Fibroblast of skin of back (primary cell): ENCODE data around the gene GJB5.
"Not testable (repeated sequence)": the region's sequence is repeated elsewhere in the genome, so short reads cannot be mapped to it uniquely, and the experiment has no call there.

ENCODE experiments used
- DNase-seq: peaks from one replicate; pipeline ENCODE4 v3.0.0-alpha.2; 2013

GJB5 gene

DNA sequence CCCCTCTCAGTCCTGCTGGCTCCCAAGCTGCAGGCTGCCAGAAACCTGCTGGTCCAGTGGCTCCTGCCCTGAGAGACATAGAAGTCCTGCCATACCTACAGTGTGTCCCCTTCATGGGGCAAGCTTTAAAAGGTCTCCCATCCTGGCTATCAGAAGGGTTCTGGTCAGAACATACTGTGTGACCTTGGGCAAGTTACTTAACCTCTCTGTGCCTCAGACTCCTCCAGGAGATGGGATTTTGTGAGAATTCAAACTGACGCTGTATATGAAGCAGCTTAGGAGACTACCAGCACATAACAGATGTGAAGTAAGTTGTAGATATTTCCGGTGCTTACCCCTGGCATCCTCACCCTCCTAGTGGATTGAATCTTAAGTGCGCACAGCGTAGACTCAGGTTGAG is 8.7 kb upstream of the GJB5 start:
- DNase-seq: no peak

DNA sequence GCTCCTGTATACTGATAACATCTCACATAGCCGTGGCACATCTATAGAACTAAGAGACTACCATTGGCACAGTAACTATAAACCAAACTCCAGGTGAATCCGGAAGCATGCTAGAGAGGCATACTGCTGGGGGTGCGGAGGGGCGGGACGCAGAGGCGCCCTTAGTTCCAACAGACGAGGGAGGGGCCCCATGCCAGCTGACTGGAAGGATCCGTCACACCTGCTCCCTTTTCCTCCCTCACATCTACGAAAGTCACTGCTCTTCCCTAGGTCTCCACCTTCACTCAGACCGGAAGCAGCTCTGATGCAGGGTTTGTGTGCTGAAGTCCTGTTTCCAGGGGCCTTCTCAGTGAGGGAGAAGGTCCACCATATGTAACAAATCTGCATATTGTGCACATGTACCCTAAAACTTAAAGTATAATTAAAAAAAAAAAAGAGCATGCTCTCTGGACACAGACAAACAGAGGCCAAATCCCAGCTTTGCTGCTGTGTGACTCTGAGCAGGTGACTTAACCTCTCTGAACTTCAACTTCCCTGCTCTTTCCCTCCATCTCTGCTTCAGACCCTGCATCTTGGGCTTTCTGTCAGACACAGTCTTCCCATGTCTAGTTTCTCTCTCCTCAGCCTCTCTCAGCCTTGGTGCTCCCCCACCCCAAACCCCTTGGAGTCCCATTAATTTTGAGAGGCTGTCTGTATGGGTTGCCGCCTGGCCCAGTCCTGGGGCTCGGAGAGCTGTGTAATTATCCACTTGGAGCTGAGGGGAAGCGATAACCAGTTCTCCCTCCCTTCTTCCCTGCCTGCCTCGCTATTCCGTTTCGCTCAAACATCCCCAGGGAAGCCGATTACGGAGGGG is 7.8 kb upstream of the GJB5 start:
- DNase-seq: no peak

DNA sequence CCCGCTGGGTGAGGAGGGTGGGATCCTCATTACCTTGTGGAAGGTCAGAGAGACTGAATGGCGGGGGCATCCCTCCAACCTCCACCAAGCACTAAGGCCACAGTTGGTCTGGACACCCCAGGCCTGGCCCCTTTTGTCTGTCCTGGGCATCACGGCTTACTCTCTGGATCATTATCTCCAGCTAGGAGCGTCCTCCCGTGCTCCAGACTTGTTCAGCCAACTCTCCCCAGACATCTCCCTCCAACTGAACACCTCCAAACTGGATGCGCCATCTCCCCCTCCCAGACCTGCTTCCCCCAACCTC is 7.3 kb upstream of the GJB5 start:
- DNase-seq: no peak

DNA sequence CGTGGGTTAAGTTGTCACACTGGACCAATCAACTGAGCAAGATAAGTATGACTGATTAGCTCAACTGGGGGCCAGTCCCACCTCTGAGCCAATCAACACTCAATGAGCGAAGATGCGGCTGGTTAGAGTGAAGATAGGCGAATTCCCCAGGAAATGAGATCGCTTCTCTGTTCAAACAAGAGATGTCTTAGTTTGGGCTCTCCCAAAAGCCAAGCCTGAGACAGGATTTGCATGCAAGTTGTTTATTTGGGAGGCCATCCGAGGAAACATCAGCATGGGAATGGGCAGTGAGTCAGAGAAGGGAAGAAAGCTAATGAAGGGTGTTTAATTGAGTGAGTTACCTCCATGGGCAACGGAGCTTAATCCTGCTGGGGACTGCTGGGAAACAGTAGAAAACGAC is 4.9 kb upstream of the GJB5 start:
- no peak for DNase-seq

DNA sequence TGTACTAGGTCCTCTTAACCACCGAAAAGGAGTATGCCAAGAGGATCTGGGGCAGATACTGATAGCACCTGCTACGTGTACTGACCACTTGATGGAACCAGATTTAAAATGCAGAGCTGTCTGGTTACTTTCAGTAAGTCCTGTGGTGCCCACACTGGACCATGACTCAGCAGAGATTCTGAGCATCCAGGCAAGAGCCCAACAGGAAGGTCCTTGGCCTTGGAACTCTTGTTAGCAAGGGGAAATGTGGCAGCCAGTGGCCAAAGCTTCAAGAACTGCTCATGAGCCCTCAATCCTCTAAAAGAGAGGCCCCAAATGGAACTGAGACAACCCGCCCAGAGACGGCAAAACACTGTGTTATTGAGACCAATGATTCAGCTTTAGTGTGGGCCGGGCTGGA is 4.2 kb upstream of the GJB5 start:
- no peak for DNase-seq

DNA sequence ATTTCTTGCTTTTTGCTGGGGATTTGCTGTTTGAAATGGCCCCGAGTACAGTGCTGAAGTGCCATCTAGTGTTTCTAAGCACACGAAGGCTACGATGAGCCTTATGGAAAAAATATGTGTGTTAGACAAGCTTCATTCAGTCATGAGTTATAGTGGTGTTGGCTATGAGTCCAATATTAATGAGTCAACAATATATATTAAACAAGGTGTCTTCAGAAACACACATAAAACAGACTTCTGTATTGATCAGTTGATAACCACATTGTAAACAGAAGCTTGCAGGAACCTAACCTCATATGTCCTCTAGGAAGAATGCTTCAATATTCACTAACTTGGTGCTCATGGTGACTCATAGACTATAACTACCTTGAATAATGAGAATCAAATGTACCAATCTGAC is 1.7 kb upstream of the GJB5 start:
- no peak for DNase-seq

DNA sequence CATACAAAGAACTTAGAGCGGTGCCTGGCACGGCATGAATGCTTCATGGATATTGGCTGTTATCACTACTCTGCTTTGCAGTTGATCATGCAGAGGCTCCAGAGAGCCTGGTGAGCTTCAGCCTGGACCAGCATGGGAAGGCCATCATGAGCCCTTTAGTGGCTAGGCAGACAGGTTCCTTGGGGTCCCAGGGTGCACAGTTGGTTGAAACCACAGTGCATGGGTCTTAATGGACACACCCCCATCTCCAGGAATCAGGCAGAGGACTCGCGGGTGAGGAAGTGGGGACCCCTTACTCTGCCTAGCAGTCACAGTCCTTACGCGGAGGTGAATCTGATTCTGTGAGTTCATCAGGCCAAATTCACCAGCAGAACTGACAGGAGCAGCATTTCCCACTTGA is 1.1 kb downstream of the GJB5 start:
- no peak for DNase-seq

DNA sequence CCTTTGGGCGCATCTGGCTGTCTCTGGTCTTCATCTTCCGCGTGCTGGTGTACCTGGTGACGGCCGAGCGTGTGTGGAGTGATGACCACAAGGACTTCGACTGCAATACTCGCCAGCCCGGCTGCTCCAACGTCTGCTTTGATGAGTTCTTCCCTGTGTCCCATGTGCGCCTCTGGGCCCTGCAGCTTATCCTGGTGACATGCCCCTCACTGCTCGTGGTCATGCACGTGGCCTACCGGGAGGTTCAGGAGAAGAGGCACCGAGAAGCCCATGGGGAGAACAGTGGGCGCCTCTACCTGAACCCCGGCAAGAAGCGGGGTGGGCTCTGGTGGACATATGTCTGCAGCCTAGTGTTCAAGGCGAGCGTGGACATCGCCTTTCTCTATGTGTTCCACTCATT is 2.5 kb downstream of the GJB5 start:
- no peak for DNase-seq

DNA sequence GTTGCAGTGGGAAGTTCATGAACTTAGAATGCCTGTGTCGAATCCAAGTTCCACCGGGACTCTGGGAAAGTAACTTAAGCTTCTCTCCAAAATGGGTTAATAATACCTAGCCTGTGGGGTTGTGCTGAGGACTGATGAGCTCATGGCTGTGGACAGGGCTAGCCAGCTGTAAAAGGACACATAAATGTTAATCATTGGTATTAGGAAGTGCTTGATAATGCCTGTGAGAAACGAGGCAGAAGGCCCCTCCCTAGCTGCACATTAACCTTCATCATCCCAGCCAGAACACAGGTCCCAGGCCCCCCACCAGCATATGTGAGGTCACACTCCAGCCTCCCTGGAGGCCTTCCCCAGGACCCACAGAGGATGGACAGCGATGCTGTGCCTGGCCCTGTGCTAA is 3.9 kb downstream of the GJB5 start:
- DNase-seq: no peak

DNA sequence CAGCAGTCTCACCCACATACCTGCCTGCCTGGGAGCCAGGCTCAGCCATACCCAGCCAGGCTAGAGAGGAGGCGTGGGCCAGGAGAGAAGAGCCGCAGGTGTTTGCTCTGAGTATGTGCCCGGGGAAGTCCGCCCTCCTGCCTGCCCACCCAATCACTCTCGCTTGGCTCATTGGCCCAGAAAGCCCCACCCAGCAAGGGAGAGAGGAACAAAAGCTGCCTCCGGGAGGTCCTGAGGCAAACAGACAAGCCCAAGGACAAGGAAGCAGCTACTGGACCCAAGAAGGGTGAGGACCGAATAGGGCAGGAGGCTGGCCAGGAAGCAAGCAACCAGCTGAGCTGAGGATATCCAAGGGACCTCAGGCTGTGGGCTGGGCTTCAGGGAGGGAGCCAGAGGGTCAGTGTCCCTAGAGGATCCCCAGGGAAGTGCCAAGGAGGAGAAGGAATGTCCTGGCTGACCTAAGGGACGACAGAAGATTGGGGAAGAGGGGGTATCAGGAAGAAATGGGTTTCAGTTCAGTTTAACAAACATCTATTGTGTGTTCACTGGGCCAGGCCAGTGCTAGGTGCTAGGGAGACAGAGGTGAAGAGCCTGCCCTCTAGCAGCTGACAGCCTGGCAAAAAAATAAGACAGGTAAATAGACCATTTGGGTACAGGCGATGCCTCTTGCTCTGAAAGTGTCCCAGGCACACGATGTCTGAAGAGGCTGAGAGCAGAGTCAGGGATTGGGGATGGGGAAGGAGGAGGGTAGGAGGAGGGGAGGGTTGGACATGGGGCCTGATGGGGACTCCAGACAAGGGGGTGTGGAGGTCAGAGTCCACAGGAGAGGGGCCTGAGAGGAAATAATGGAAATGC is 4.9 kb downstream of the GJB5 start, which contains the start of gene GJB4:
GJB4 (plus strand) TSS at position 238 of the 855 bp plus-strand sequence. CDS start 1,515 bp downstream, outside the sequence.
- DNase-seq: no peak

DNA sequence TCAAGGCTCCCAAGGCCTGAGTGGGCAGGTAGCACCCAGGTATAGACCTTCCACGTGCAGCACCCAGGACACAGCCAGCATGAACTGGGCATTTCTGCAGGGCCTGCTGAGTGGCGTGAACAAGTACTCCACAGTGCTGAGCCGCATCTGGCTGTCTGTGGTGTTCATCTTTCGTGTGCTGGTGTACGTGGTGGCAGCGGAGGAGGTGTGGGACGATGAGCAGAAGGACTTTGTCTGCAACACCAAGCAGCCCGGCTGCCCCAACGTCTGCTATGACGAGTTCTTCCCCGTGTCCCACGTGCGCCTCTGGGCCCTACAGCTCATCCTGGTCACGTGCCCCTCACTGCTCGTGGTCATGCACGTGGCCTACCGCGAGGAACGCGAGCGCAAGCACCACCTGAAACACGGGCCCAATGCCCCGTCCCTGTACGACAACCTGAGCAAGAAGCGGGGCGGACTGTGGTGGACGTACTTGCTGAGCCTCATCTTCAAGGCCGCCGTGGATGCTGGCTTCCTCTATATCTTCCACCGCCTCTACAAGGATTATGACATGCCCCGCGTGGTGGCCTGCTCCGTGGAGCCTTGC is 6.4 kb downstream of the GJB5 start:
- DNase-seq: no peak

DNA sequence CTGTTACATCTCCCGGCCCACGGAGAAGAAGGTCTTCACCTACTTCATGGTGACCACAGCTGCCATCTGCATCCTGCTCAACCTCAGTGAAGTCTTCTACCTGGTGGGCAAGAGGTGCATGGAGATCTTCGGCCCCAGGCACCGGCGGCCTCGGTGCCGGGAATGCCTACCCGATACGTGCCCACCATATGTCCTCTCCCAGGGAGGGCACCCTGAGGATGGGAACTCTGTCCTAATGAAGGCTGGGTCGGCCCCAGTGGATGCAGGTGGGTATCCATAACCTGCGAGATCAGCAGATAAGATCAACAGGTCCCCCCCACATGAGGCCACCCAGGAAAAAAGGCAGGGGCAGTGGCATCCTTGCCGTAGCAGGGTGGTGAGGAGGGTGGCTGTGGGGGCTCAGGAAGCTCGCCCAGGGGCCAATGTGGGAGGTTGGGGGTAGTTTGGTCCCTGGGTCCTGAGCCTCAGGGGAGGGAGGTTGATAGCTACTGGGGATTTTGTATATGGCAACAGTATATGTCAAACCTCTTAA is 7.0 kb downstream of the GJB5 start:
- DNase-seq: no peak

DNA sequence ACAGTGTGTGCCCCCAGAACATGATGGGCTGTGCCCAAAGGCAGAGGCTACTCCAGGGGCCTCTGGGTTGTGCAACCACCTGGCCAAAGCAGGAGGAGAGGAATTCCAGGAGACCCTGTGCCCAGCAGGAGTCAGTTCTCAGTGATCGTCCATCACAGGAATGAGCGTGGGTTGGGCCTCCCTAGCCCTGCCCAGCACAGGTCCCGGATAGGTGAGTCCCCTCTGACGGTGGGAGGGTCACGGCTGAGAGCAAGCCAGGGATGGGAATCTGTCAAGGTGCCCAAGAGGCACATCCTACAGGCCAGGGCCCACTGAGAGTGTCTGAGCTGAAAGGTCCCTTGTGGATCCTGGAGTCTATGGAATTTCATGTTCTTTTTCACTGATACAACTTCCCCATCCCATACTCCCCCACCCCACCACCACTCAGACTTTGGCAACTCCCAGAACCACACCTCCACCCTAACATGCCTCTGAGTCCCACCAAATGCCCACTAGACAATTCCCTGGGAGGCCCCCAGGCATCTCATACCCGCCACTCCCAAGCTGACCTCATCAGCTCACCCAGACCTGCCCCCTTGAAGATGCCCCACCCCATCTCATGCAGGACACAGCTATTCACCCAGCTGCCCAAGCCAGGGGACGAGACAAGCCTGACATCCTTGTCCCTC is 7.8 kb downstream of the GJB5 start:
- no peak for DNase-seq

DNA sequence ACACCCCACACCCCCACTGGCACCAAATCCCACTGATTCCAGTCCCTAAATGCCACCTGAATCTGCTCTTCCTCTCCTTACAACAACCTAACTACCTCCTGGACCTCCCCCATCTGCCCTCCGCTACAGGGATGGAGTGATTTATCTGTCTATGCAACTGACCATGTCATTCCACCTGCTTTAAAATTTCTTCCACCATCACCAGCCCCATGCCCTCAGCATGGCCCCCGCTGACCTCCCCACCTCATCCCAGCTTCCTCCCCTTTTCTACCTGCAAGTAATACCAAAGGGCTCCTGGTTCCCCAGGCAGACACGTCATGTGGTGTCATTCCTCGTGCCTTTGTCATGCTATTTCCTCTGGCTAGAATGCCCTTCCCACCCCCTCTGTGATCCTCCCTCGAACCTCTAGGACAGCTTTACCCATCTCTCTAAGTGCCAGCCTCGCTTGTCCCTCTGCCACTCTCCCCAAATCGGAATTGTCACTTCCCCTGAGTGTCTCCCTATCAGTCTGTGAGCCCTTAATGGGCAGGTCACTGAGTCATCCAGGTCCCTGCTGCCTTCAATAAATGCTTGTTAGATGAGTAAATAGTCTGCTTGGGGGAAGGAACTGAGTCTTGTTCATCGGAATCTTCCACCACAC is 8.4 kb downstream of the GJB5 start:
- DNase-seq: peak; percentile 39

DNA sequence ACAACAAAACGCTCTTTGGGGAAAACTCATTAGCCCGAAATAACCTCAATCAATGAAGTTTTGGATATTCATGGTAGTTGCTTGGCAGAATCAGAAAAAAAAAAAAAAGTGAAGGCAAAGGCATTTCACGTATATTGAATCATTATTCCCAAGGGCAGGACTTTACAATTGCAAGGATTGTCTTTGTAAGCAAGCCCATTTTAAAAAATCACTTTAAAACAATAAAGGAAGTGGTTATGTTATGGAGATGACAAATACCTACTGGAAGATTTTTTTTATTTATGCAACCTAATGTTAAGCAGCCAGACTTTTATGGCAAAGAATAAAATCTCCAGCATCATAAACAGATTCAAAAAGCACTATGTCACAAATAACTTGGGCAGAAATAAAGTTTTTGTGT is 14.0 kb downstream of the GJB5 start:
- DNase-seq: peak; percentile 43

DNA sequence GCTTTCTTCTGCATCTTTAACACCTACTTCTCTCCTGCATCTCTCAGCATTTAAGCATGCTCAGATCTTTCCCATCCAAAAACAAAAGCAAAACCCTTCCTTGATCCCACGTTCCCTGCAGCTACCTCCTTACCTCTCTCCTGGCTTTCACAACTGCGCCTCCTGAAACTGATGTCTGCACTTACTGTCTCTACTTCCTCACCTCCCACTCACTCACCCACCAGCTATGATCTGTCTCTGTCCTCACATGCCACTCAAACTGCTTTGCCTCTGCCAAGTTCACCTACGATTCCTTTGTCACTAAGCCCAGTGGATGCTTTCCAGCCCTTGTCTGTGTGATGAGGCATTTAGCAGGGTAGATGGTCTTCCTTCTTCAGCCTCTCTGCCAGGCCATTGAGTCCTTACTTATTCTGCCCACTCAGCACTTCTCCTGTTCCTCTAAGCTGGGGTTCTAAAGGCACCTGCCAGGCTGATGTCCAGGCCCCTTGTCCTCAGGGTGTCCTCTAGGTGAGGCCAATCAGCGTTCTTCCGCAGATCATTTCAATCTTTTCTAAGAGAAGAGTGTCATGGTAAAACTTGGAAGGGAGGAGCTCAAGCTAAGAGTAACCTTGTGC is 16.2 kb downstream of the GJB5 start:
- DNase-seq: no peak

DNA sequence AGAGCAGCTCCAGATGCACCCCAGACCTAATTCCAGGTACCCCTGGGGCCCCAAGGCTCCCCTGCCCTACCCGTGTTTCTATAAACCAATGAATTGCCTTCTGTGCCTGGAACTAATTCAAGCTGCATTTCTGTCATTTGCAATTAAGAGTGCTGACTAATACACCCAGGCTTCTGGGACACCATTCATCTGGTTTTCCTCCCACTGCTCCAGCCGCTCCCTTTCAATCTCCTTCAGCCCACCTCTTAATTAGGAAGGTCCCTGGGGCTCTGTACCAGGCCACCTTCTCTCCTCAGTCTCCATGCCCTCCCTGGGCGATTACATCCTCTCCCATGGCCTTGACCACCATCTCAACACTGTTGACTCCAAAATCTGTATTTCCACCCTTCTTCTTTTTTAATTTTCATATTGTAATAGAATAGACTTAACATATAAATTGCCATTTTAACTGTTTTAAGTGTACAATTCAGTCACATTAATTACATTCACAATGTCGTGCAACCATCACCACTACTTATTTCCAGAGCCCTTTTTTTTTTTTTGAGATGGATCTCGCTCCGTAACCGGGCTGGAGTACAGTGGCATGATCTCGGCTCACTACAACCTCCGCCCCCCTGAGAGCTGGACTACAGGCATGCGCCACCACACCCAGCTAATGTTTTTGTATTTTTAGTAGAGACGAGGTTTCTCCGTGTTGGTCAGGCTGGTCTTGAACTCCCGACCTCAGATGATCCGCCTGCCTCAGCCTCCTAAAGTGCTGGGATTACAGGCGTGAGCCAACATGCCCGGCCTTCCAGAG is 16.9 kb downstream of the GJB5 start:
- DNase-seq: no peak

DNA sequence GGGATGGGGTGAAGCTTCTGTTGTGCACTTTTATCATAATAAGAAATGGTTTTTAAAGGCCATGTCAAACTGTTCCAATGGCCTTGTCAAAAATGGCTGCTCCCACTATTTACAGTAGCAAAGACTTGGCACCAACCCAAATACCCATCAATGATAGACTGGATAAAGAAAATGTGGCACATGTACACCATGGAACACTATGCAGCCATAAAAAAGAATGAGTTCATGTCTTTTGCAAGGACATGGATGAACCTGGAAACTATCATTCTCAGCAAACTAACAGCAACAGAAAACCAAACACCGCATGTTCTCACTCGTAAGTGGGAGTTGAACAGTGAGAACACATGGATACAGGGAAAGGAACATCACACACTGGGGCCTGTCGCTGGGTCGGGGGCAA is 18.3 kb downstream of the GJB5 start:
- DNase-seq: not testable (repeated sequence)

DNA sequence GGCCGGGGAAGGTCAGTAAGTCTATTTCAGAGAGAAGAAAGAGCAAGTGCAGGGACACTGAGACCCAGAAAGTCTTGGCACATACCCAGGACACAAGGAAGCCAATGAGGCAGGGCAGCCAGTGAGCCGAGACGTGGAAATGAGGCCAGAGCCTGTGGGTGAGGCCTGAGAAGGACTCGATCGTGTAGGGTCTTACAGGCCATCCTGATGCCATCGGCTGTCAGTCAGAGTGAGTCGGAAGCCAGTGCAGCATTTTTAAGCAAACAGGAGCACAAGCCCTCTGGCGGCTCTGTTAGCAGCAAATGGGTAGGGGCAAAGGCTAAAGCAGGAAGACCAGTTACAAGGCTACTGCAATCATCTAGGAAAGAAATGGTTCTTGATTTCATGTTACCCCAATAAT is 20.1 kb downstream of the GJB5 start:
- no peak for DNase-seq

DNA sequence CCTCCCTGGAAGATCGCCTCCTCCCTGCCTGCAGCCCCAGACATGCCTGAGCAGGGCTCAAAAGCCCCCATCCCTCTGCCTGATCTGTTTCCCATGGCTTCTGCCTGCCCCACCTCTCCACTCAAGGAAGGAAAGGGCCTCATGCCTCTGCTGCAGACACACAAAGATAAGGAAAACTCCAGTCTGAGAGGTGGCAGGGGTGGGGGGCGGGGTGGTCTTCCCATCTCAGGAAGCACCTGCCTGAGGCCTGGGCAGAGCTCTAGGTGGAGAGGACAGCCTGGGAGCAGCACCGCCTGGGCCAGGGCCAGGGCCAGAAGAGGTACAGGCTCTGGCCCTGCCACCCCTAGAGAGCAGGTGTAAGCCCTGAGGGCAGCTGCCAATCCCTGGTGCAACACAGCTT is 22.1 kb downstream of the GJB5 start:
- no peak for DNase-seq
